HG02610 (cell line): ENCODE measurements around the gene GRM1.

Experiments used
- ATAC-seq: cut with Tn5 transposase; IDR thresholded peaks from one replicate; pipeline ENCODE4 v1.9.1; 2021; ENCODE audit warnings: mild to moderate bottlenecking, moderate library complexity; ENCODE audit not compliant: unreplicated experiment

Gene GRM1

DNA sequence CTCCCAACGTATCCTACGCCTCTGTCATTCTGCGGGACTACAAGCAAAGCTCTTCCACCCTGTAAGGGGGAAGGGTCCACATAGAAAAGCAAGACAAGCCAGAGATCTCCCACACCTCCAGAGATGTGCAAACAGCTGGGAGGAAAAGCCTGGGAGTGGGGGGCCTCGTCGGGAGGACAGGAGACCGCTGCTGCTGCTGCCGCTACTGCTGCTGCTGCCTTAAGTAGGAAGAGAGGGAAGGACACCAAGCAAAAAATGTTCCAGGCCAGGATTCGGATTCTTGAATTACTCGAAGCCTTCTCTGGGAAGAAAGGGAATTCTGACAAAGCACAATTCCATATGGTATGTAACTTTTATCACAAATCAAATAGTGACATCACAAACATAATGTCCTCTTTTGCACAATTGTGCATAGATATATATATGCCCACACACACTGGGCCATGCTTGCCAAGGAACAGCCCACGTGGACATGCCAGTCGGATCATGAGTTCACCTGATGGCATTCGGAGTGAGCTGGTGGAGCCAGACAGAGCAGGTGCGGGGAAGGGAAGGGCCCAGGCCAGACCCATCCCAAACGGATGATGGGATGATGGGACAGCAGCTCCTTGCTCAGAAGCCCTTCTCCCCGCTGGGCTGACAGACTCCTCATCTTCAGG is 406.0 kb downstream of the GRM1 start:
- no peak for ATAC-seq

DNA sequence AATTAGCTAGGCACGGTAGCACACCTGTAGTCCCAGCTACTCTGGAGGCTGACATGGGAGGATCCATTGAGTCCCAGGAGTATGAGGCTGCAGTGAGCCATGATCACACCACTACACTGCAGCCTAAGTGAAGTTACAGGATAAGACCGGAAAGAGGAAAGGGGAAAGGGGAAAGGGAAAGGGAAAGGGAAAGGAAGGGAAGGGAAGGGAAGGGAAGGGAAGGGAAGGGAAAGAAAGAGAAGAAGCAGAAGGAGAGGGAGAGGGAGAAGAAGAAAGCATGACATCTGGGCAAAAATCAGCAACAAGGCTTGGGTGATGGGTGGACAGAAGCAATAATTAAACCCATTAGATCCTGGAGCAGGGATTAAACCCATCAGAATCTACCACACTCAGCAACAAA is 413.0 kb downstream of the GRM1 start:
- no peak for ATAC-seq

DNA sequence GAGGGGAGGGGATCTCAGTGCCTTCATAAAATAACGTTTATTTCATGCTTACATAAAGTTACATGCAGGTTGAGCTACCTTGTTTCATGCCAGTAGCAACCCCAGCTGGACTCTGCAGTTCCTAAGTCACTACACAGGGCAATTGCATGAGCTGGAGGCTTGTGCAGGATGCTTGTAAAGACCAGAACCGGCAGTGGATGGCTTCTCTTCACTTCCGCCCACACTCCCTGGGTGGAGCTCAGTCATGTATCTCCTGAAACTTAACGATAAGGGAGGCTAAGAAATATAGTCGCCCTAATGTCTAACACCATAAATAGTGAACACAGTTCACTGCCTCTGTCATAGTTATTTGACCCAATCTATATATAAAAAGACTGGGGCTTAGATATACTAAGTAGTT is 415.3 kb downstream of the GRM1 start:
- ATAC-seq, result no peak

DNA sequence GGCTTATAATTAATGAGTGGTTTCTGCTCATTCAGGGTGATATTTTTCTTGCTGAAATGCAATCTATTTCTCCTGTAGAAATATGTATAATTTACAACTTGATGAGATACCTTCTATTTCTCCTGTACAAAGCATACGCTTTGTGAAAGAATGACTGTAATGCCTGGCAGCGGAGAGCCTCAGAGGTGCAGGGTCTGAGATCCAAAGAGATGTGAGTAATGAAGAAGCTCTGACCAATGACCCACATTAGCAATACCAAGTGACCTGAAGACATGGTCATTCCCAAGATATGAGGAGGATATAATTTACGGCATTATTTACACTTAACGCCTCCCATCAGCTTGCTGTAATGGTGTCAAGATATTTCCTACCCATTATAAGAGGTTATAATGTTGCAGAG is 416.4 kb downstream of the GRM1 start:
- ATAC-seq, result no peak

DNA sequence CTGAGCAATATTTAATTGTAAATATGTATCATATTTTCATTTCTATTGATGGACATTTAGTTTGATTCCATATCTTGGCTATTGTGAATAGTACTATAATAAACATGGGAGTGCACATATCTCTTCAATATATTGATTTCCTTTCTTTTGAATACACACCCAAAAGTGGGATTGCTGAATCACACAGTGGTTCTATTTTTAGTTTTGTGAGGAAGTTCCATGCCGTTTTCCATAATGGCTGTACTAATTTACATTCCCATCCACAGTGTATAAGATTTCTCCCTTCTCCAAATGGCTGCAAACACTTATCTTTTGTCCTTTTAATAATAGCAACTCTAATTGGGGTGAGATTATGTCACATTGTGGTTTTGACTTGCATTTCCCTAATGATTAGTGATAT is 428.0 kb downstream of the GRM1 start:
- no peak for ATAC-seq

DNA sequence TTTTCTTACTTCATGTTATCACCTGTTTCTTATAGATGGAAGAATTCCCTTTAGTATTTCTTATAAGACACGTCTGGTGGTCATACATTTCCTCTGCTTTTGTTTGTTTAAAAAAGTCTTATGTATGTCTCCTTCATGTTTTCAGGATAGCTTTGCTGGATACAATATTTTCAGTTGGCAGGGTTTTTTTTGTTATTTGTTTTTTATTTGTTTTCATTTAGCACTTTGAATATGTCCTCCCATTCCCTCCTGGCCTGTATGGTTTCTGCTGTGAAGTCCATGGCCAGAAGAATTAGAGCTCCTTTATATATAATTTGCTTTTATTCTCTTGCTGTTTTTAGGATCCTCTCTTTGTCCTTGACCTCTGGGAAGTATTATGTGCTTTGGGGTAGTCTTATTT is 432.1 kb downstream of the GRM1 start:
- no peak for ATAC-seq

DNA sequence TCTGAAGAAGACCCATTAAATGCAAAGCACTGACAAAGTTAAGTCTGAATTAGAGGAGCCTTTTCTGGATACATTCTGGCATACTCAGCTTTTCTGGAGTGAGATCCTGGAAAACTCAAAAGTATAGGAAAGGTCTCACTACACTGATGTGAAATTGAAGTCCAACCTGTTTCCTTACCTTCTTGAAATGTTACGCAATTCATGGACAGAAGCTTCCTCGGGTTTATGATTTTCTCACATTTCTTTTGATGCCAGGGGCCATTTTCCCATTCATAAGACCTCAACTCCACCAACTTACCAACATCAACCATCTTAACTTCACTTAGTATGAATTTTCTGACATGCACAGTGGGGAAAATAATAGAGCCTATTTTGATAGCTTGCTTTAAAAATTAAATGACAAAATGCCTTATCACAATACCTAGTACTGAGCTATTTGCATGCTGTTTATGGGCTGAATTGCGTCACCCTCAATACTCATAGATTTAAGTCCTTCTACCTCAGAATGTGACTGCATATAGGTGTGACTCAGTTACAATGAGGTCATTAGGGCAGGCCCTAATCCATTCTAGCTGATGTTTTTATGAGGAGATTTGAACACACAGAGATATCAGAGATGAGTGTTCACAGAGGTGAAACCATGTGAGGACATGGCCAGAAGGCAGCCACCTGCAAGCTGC is 441.4 kb downstream of the GRM1 start:
- ATAC-seq, result no peak

DNA sequence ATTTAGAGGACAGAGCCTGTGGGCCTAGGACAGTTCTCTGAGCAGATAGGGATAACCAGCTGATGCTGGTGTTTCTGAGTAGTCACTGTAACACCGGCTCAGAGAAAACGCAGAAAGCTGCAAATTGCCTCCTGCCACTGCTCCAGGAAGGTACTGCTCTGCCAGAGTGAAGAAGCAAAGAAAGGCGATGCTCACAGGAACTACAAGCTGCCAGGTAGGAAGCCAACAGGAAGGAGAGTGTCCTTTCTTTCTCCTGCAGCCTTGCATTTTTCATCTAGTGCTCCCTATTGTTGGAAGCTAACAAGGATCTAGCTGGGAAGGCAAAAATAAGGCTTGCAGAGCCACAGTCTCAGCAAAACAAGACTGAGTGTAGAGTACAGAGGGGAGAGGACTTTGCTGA is 444.1 kb downstream of the GRM1 start:
- no peak for ATAC-seq

DNA sequence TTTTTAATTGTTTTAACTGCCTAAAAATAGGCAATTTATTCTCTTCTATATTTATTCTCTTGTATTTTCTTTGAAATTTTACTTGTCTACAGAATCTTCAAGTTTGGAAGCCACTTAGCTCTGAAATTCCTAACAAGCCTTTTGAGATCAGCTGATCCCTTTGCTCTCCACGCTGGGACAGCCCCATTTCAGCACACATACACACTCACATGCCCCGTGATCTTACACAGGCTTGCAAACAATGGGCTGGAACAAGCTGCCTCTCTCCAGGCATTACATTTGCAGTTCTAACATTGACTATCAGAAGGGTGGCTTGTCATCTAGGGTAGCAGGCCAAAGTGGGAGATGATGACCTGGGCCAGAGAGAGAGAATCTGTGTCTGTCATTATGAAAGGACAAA is 452.7 kb downstream of the GRM1 start:
- no peak for ATAC-seq

DNA sequence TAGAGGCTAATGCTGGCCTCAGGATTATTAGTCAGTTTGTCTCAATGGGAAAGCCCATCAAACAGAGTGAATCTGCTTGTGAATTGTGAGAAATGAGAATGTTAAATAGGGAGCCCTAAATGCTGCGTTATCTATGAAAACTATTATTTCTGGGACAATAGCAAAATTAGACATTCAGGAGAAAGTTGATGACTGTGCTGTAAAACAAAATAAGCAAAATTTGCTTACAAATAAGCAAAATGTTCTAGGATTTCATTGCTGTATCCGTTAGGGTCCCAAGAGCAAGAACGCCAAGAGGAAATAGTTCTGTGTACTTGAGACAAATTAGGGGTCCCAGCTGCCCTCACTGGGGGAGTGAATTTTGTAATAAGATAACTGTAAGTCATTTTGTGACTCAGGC is 455.5 kb downstream of the GRM1 start:
- ATAC-seq, result no peak
